IPS-18a (cell line): ENCODE measurements around the gene CDC123.
"Not testable (repeated sequence)": the region's sequence is repeated elsewhere in the genome, so short reads cannot be mapped to it uniquely, and the experiment has no call there.

Experiments
- H3K27ac ChIP-seq: one replicate; pipeline ENCODE4 v1.5.1; 2013; ENCODE audit warnings: low read length
- H3K27me3 ChIP-seq: one replicate; pipeline ENCODE4 v1.6.1; 2013; ENCODE audit warnings: mild to moderate bottlenecking, low read length; ENCODE audit not compliant: control insufficient read depth, insufficient read depth
- H3K36me3 ChIP-seq: one replicate; pipeline ENCODE4 v1.6.1; 2013; ENCODE audit warnings: low read depth, low read length; ENCODE audit not compliant: control insufficient read depth
- H3K4me1 ChIP-seq: one replicate; pipeline ENCODE4 v1.6.1; 2013; ENCODE audit warnings: low read depth, low read length; ENCODE audit not compliant: control insufficient read depth
- H3K4me3 ChIP-seq: one replicate; pipeline ENCODE4 v1.5.1; 2013; ENCODE audit warnings: low read length
- H3K9ac ChIP-seq: one replicate; pipeline ENCODE4 v1.6.1; 2013; ENCODE audit warnings: mild to moderate bottlenecking, low read length, moderate library complexity
- H3K9me3 ChIP-seq: one replicate; pipeline ENCODE4 v1.6.1; 2013; ENCODE audit warnings: low read depth, low read length; ENCODE audit not compliant: control insufficient read depth

CDC123 gene

GRCh38 chr10:12269056-12269455 lies 73.1 kb downstream of the CDC123 start:
- Histone ChIP-seq H3K4me1 (no peaks in the 10 kb centered on the region), H3K9ac (no peak overlapping the region), H3K27me3 (no peaks in the 10 kb centered on the region), H3K9me3 (no peaks in the 10 kb centered on the region), H3K27ac (no peak overlapping the region), H3K4me3 (no peak overlapping the region), H3K36me3 (no peaks in the 10 kb centered on the region)

DNA sequence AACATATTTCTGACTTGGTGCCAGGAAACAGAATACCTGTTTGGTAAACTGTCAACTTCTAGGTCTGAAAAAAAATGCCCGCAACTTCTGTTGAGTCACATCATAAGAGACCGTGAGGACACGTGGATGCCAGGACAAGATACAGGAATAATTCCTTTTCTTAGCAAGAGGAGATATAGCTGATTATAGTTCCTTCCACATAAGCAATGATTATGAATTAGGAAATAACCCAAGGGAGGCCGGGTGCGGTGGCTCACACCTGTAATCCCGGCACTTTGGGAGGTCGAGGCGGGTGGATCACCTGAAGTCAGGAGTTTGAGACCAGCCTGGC lies 75.2 kb downstream of the CDC123 start:
- Histone ChIP-seq H3K27ac (no peak overlapping the region), H3K36me3 (no peaks in the 10 kb centered on the region), H3K9ac (no peak overlapping the region), H3K9me3 (no peaks in the 10 kb centered on the region), H3K4me1 (no peaks in the 10 kb centered on the region), H3K4me3 (no peak overlapping the region), H3K27me3 (no peaks in the 10 kb centered on the region)

DNA sequence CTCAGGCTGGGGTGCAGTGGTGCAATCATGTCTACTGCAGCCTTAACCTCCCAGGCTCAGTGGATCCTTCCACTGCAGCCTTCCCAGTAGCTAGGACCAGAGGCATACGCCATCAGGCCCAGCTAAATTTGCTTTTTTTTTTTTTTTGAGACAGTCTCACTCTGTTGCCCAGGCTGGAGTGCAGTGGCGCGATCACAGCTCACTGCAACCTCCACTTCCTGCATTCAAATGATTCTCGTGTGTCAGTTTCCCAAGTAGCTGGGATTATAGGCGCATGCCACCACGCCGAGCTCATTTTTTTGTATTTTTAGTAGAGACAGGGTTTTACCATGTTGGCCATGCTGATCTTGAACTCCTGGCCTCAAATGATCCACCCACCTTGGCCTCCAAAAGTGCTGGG lies 81.9 kb downstream of the CDC123 start:
- H3K27ac ChIP-seq, H3K9ac ChIP-seq, H3K9me3 ChIP-seq, H3K4me3 ChIP-seq, H3K27me3 ChIP-seq, H3K36me3 ChIP-seq, H3K4me1 ChIP-seq: not testable (repeated sequence)

GRCh38 chr10:12279281-12279680 lies 83.3 kb downstream of the CDC123 start:
- Histone ChIP-seq H3K4me3 (no peak overlapping the region), H3K27ac (no peak overlapping the region), H3K36me3 (no peaks in the 10 kb centered on the region), H3K4me1 (no peaks in the 10 kb centered on the region), H3K9ac (no peak overlapping the region), H3K9me3 (no peaks in the 10 kb centered on the region), H3K27me3 (no peaks in the 10 kb centered on the region)

- Histone ChIP-seq H3K4me1 (no peaks in the 10 kb centered on the region), H3K27ac (no peak overlapping the region), H3K36me3 (no peaks in the 10 kb centered on the region), H3K4me3 (no peak overlapping the region), H3K9ac (no peak overlapping the region), H3K27me3 (no peaks in the 10 kb centered on the region), H3K9me3 (no peaks in the 10 kb centered on the region)
These were observed 91.8 kb downstream of the CDC123 start for GRCh38 chr10:12287772-12288171.

DNA sequence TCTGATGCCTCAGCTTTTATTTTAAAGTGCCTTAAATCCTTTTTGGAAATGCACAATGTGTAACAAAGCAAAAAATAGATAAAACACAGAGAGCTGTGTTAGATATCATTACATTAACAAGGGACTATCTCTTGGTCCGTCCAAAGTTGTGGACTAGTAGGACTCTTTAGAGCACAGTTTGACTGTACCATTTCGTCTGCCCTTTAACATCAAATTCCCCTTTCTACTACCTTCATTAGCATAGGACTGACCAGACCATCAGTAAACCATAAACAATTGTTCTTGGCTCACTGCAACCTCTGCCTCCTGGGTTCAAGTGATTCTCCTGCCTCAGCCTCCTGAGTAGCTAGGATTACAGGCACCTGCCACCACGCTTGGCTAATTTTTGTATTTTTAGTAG lies 101.8 kb downstream of the CDC123 start:
- H3K36me3 ChIP-seq, H3K9ac ChIP-seq, H3K27ac ChIP-seq: not testable (repeated sequence)

DNA sequence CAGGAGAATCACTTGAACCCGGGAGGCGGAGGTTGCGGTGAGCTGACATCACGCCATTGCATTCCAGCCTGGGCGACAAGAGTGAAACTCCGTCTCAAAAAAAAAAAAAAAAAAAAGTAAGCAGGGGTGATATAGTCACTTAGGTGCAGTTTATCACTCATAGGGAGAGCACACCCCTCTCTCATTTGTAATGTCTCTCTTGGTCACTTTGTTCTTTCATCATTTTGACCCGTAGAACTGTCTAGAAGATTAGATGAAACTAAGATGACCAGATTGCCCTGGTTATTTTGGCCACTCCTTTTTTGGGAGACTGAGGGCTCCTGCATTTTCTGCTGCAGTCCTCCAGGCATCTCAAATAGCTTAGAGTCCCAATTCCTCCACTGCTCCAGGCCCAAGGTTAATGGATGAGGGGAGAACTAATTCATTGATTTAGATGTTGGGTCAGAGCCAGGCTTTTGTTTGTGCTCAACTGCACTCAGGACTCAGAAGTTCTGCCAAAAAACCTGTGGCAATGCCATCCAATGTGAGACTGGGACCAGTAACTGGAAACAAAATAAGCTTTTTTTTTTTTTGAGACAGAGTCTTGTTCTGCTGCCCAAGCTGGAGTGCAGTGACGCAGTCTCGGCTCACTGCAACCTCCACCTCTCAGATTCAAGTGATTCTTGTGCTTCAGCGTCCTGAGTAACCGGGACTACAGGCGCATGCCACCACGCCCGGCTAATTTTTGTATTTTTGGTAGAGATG lies 103.4 kb downstream of the CDC123 start:
- H3K27ac ChIP-seq: no peak overlapping the region
- H3K4me1 ChIP-seq: no peaks in the 10 kb centered on the region
- H3K27me3 ChIP-seq: no peaks in the 10 kb centered on the region
- no peaks in the 10 kb centered on the region for H3K9me3 ChIP-seq
- no peak overlapping the region for H3K9ac ChIP-seq
- H3K4me3 ChIP-seq: no peak overlapping the region
- no peaks in the 10 kb centered on the region for H3K36me3 ChIP-seq

More for the DNA sequence above, 101.8 kb downstream of the CDC123 start:
- not testable (repeated sequence) for H3K27me3 ChIP-seq, H3K9me3 ChIP-seq, H3K4me3 ChIP-seq, H3K4me1 ChIP-seq
